ENCODE results near the gene GPR32. TPM values are rescaled to one million over a fixed set of nuclear protein-coding genes. Genes with fewer than 3 reads are reported as not detected.

GPR32 gene
- polyA plus RNA-seq, 3 donors: not detected

GRCh38 chr19:50785329-50785728 lies 15.1 kb downstream of the GPR32 start:
- Mint-ChIP-seq H3K9me3 (no peaks in the 10 kb centered on the region), H3K36me3 (no peaks in the 10 kb centered on the region), H3K27ac (peak overlapping the region in 1 of 7 donors; percentile 62), H3K27me3 (ENCODE audit: low read depth in 3 of 3) (peaks cover 31 to 35% (median 32%) of the 10 kb centered on the region in 3 donors), H3K4me3 (no peak overlapping the region), H3K4me1 (no peaks in the 10 kb centered on the region)
- 94% methylated on average over 7 of the region's 12 CpGs for WGBS (ENCODE audit: insufficient coverage)
- Histone ChIP-seq H3K79me2 (ENCODE audit: insufficient read depth, low read length) (no peaks in the 10 kb centered on the region), H3K36me3 (replicated peaks in 1 of 2; ENCODE audit: control insufficient read depth in 1 of 2, insufficient read depth in 2 of 2, low read length in 2 of 2) (no peaks in the 10 kb centered on the region), H3K4me3 (replicated peaks in 1 of 3; ENCODE audit: low read depth in 2 of 3, low read length in 3 of 3) (no peak overlapping the region), H3K27ac (ENCODE audit: low read depth in 1 of 2, low read length in 2 of 2) (no peak overlapping the region), H3K9me3 (replicated peaks in 1 of 2; ENCODE audit: control insufficient read depth in 1 of 2, insufficient read depth in 1 of 2, low read length in 2 of 2) (no peaks in the 10 kb centered on the region), H2AFZ (ENCODE audit: insufficient read depth, low read depth, low read length, poor library complexity, severe bottlenecking) (no peak overlapping the region), H3K9ac (ENCODE audit: insufficient read depth, low read length, poor library complexity, severe bottlenecking) (no peak overlapping the region), H3K4me1 (ENCODE audit: control insufficient read depth in 1 of 2, insufficient read depth in 2 of 2, low read length in 2 of 2) (no peaks in the 10 kb centered on the region), H4K20me1 (ENCODE audit: insufficient read depth, low read length) (no peaks in the 10 kb centered on the region), H3K27me3 (ENCODE audit: control insufficient read depth in 2 of 2, insufficient read depth in 2 of 2, low read length in 2 of 2) (peaks cover 0 to 7% of the 10 kb centered on the region in 2 donors), H3K4me2 (replicated peaks; ENCODE audit: extremely low read depth, low read length, poor library complexity, severe bottlenecking) (no peak overlapping the region)
- intact Hi-C loops (cut with micrococcal nuclease): loop anchor here in 1 of 2 donors (10.0 kb wide), 3 partner anchors 81 to 251 kb away; no protein-coding TSS in a partner anchor
- no peak for TF ChIP-seq CTCF (IDR thresholded peaks at IDR 0.05)
- DNase-seq: no peak

DNA sequence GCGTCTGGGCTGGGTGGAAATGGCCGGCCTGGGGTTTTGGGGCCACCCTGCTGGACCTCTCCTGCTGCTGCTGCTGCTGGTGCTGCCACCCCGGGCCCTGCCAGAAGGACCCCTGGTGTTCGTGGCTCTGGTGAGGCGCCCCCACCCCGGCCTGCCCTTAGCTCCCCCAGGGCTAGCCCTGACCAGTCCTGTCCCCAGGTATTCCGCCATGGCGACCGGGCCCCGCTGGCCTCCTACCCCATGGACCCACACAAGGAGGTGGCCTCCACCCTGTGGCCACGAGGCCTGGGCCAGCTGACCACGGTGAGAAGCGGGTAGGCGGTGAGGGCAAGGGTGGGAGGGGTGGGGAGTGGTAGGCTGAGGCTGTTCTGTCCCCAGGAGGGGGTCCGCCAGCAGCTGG lies 20.1 kb downstream of the GPR32 start, which contains the start of gene ACP4:
TSS of gene ACP4 (plus strand) at position 20 of the 400 bp plus-strand sequence. CDS start at position 20, 0 bp downstream.
- Histone ChIP-seq H3K9me3 (replicated peaks in 1 of 2; ENCODE audit: control insufficient read depth in 1 of 2, insufficient read depth in 1 of 2, low read length in 2 of 2) (no peaks in the 10 kb centered on the region), H3K4me2 (replicated peaks; ENCODE audit: extremely low read depth, low read length, poor library complexity, severe bottlenecking) (no peak within 1 kb of the TSS), H3K79me2 (ENCODE audit: insufficient read depth, low read length) (no peaks in the 10 kb centered on the region), H4K20me1 (ENCODE audit: insufficient read depth, low read length) (no peaks in the 10 kb centered on the region), H2AFZ (ENCODE audit: insufficient read depth, low read depth, low read length, poor library complexity, severe bottlenecking) (no peak within 1 kb of the TSS), H3K4me3 (replicated peaks in 1 of 3; ENCODE audit: low read depth in 2 of 3, low read length in 3 of 3) (no peak within 1 kb of the TSS), H3K36me3 (replicated peaks in 1 of 2; ENCODE audit: control insufficient read depth in 1 of 2, insufficient read depth in 2 of 2, low read length in 2 of 2) (no peaks in the 10 kb centered on the region), H3K4me1 (ENCODE audit: control insufficient read depth in 1 of 2, insufficient read depth in 2 of 2, low read length in 2 of 2) (no peaks in the 10 kb centered on the region), H3K9ac (ENCODE audit: insufficient read depth, low read length, poor library complexity, severe bottlenecking) (no peak within 1 kb of the TSS), H3K27me3 (ENCODE audit: control insufficient read depth in 2 of 2, insufficient read depth in 2 of 2, low read length in 2 of 2) (no peaks in the 10 kb centered on the region), H3K27ac (ENCODE audit: low read depth in 1 of 2, low read length in 2 of 2) (no peak within 1 kb of the TSS)
- Mint-ChIP-seq H3K4me3 (no peak within 1 kb of the TSS), H3K27ac (peak within 1 kb of the TSS in 3 of 7 donors; percentile 33 to 42 (median 35)), H3K36me3 (peaks cover 0 to under 1% of the 10 kb centered on the region in 2 donors), H3K9me3 (no peaks in the 10 kb centered on the region), H3K4me1 (peaks cover 2% of the 10 kb centered on the region), H3K27me3 (ENCODE audit: low read depth in 3 of 3) (peaks cover 1 to 8% (median 4%) of the 10 kb centered on the region in 3 donors)
- DNase-seq: no peak
- intact Hi-C loops (cut with micrococcal nuclease): no loop called here
- 98% methylated on average over 4 of the region's 15 CpGs for WGBS (ENCODE audit: insufficient coverage)
- TF ChIP-seq CTCF (IDR thresholded peaks at IDR 0.05): no peak

Measured in CD14-positive monocyte (primary cell).